ENCODE data around the gene RPUSD1.

DNA sequence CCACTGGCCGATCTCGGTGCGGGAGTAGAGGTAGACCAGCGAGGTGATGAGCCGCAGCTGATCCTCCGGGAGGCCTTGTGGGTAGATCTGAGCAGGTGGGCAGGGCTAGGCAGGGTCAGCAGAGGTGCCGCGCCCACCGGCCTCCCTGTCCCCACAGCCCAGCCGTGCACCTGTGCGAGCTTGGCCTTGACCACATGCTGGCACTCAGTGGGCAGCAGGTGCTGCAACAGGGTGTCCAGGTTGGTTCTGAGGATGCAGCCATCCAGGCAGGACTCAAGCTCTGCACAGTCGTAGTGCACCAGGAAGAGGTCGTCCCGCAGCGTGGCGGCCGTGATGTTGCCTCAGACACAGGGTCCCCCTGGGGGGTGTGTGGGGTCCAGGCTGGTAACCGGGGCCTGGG is 15.2 kb downstream of the RPUSD1 start:
- no peak for TF ChIP-seq EZH2 (IDR thresholded peaks at IDR 0.05; ENCODE audit: low read length, missing control alignments)
- no peak for TF ChIP-seq CTCF (conservative IDR thresholded peaks at IDR 0.05 in 1 of 2, IDR thresholded peaks at IDR 0.05 in 1 of 2; ENCODE audit: low read depth in 1 of 2, low read length in 2 of 2)

Measured in fibroblast of lung (primary cell).